A549 (cell line): Measurements from ENCODE around the gene TNFAIP3. TPM values are rescaled to one million over a fixed set of nuclear protein-coding genes. Genes with fewer than 3 reads are reported as not detected.

Experiments
- ATAC-seq, 2 experiments: fragments of 200-7000 bp in 1 of 2; fragments of >200 bp in 1 of 2; cut with Nextera tagmentation in 1 of 2; cut with Tn5 transposase in 1 of 2; 3 replicates each; pipeline versions ENCODE4 v1.8.0 to v1.9.1; 2018 to 2020; ENCODE audit warnings: mild to moderate bottlenecking in 1 of 2, moderate library complexity in 1 of 2
- CTCF ChIA-PET: fragments of 300-600 bp; sonication (Branson Sonifier 250); formaldehyde crosslinking; extraction: SDS; loops from one replicate; lab custom pipeline; 2021; ENCODE audit warnings: antibody characterized with exemption, inconsistent platforms; lab: Yijun Ruan, JAX
- POLR2A ChIA-PET: fragments of 350-600 bp; formaldehyde crosslinking; extraction: SDS; loops from one replicate; lab custom pipeline; 2021; ENCODE audit warnings: antibody characterized with exemption, inconsistent platforms; lab: Yijun Ruan, JAX
- DNase-seq, 2 experiments: peaks; one replicate each; pipeline versions ENCODE4 v3.0.0 to v3.0.0-alpha.2; 2011 to 2016; ENCODE audit warnings: low read depth in 1 of 2, low spot score in 1 of 2
- FAIRE-seq: peaks from 2 replicates; lab custom pipeline; 2011; peaks lifted over from hg19 to GRCh38; lab: Jason Lieb, UNC
- H3K27ac ChIP-seq, 2 experiments: fragments of >200 bp; sonication (Bioruptor Twin); formaldehyde crosslinking; 3 replicates each; pipeline ENCODE4 v1.5.1; 2016 to 2017
- H3K4me1 ChIP-seq: fragments of >200 bp; sonication (Bioruptor Twin); formaldehyde crosslinking; 3 replicates; pipeline ENCODE4 v1.6.1; 2016
- H3K4me2 ChIP-seq: fragments of >200 bp; sonication (Bioruptor Twin); formaldehyde crosslinking; 3 replicates; pipeline ENCODE4 v1.6.1; 2016
- H3K4me3 ChIP-seq: fragments of >200 bp; sonication (Bioruptor Twin); formaldehyde crosslinking; 3 replicates; pipeline ENCODE4 v1.5.1; 2016
- H3K9me3 ChIP-seq: fragments of >200 bp; sonication (Bioruptor Twin); formaldehyde crosslinking; 3 replicates; pipeline ENCODE4 v1.6.1; 2016
- BCL3 ChIP-seq: fragments of >200 bp; sonication (Bioruptor Twin); formaldehyde crosslinking; IDR thresholded peaks from 3 replicates; pipeline ENCODE4 v1.6.1; 2016
- CBX8 ChIP-seq: fragments of 200-600 bp; sonication (generic); IDR thresholded peaks from 2 replicates; pipeline ENCODE4 v1.6.1; 2016
- EHMT2 ChIP-seq: fragments of 200-600 bp; sonication (generic); IDR thresholded peaks from 2 replicates; pipeline ENCODE4 v1.6.1; 2016; ENCODE audit warnings: antibody characterized with exemption, low read depth, mild to moderate bottlenecking, moderate library complexity
- EP300 ChIP-seq, 2 experiments: fragments of >200 bp; sonication (Bioruptor Twin); formaldehyde crosslinking; IDR thresholded peaks; 2 replicates in 1 of 2; 3 replicates in 1 of 2; pipeline ENCODE4 v1.6.1; 2016 to 2017
- FOSL2 ChIP-seq, 2 experiments: fragments of 450-650 bp in 1 of 2; fragments of >200 bp in 1 of 2; sonication (Bioruptor Twin) in 1 of 2; formaldehyde crosslinking; IDR thresholded peaks; 2 replicates each; pipeline versions ENCODE4 v1.5.0 to v1.6.1; 2016 to 2020; ENCODE audit warnings: mild to moderate bottlenecking in 1 of 2, moderate library complexity in 1 of 2
- GATA3 ChIP-seq: IDR thresholded peaks from 2 replicates; pipeline ENCODE4 v1.6.1; 2012; ENCODE audit warnings: borderline replicate concordance
- HOXA7 ChIP-seq: fragments of 250-450 bp; sonication (Bioruptor Pico); IDR thresholded peaks from 2 replicates; pipeline ENCODE4 v1.5.0; 2020; ENCODE audit warnings: mild to moderate bottlenecking, moderate library complexity
- JUN ChIP-seq, 2 experiments: fragments of >200 bp; sonication (Bioruptor Twin); formaldehyde crosslinking; IDR thresholded peaks; 2 replicates in 1 of 2; 3 replicates in 1 of 2; pipeline ENCODE4 v1.6.1; 2016 to 2017
- KDM1A ChIP-seq: fragments of 200-600 bp; sonication (generic); IDR thresholded peaks from 2 replicates; pipeline ENCODE4 v1.6.1; 2016; ENCODE audit warnings: low read depth, mild to moderate bottlenecking
- MAZ ChIP-seq: fragments of 150-350 bp; IDR thresholded peaks from 2 replicates; pipeline ENCODE4 v1.6.1; 2014; ENCODE audit warnings: antibody characterized with exemption, low read depth, low read length, borderline replicate concordance
- NFE2L2 ChIP-seq: fragments of 150-350 bp; conservative IDR thresholded peaks from 2 replicates; pipeline ENCODE4 v1.6.1; 2014; ENCODE audit warnings: low read length
- PBX3 ChIP-seq: IDR thresholded peaks from 2 replicates; pipeline ENCODE4 v1.6.1; 2012
- PHF8 ChIP-seq: fragments of 200-600 bp; sonication (generic); IDR thresholded peaks from 2 replicates; pipeline ENCODE4 v1.6.1; 2016; ENCODE audit warnings: low read depth, mild to moderate bottlenecking, antibody characterized with exemption, moderate library complexity, borderline replicate concordance
- RAD21 ChIP-seq, 2 experiments: fragments of >200 bp in 1 of 2; sonication (Bioruptor Twin) in 1 of 2; formaldehyde crosslinking in 1 of 2; IDR thresholded peaks in 1 of 2; conservative IDR thresholded peaks in 1 of 2; 2 replicates in 1 of 2; 3 replicates in 1 of 2; pipeline ENCODE4 v1.6.1; 2012 to 2018; ENCODE audit warnings: inconsistent platforms in 1 of 2
- RARB ChIP-seq: fragments of 250-450 bp; sonication (Bioruptor Pico); IDR thresholded peaks from 2 replicates; pipeline ENCODE4 v1.8.0; 2021; ENCODE audit warnings: mild to moderate bottlenecking, moderate library complexity
- RCOR1 ChIP-seq: fragments of 150-350 bp; IDR thresholded peaks from 2 replicates; pipeline ENCODE4 v1.6.1; 2014; ENCODE audit warnings: antibody characterized with exemption, low read length, low read depth
- REST ChIP-seq: fragments of 200-600 bp; sonication (generic); IDR thresholded peaks from 2 replicates; pipeline ENCODE4 v1.6.1; 2016; ENCODE audit warnings: antibody characterized with exemption, mild to moderate bottlenecking, moderate library complexity
- RFX5 ChIP-seq: fragments of 450-650 bp; IDR thresholded peaks from 2 replicates; pipeline ENCODE4 v1.7.1; 2014; ENCODE audit warnings: antibody characterized with exemption, mild to moderate bottlenecking, moderate library complexity
- TFCP2L1 ChIP-seq: fragments of 250-450 bp; sonication (Bioruptor Pico); IDR thresholded peaks from 2 replicates; pipeline ENCODE4 v1.5.0; 2021; ENCODE audit warnings: mild to moderate bottlenecking
- USF2 ChIP-seq: fragments of 450-650 bp; IDR thresholded peaks from 2 replicates; pipeline ENCODE4 v1.6.1; 2014; ENCODE audit warnings: antibody characterized with exemption
- ZNF302 ChIP-seq: fragments of 250-450 bp; sonication (Bioruptor Pico); IDR thresholded peaks from 2 replicates; pipeline ENCODE4 v1.9.0; 2021; ENCODE audit warnings: inconsistent platforms, mild to moderate bottlenecking, moderate library complexity
- WGBS: methylation state at CpG from one replicate; pipeline ENCODE4 v1.1.6; 2017; ENCODE audit errors: missing lambda C conversion rate; 5-methylcytosine and 5-hydroxymethylcytosine counted together
- polyA plus RNA-seq, 4 experiments: library from polyadenylated mRNA; depleted of rRNA in 3 of 4; stranded (reverse); fragments of >200 nt; fragmentation: RNase III in 1 of 4; extraction: RNeasy Plus Mini Kit Qiagen cat#74134 plus additional on column Dnase treatment in 1 of 4; gene quantifications; 2 replicates in 3 of 4; 3 replicates in 1 of 4; pipeline ENCODE4 v1.2.3, GENCODE V29; 2011 to 2017
- TF ChIP-seq, protein P1 (sequence below): IDR thresholded peaks from 2 replicates; pipeline ENCODE4 v1.6.1; 2012
- TF ChIP-seq, protein P2 (sequence below): IDR thresholded peaks from 2 replicates; pipeline ENCODE4 v1.6.1; 2012; ENCODE audit warnings: low read depth, borderline replicate concordance
- TF ChIP-seq, protein P3 (sequence below): fragments of 250-450 bp; sonication (Bioruptor Pico); IDR thresholded peaks from 2 replicates; pipeline ENCODE4 v1.5.0; 2020; ENCODE audit warnings: low read depth, mild to moderate bottlenecking, moderate library complexity

Gene TNFAIP3
- polyA plus RNA-seq, 2 of the 4 experiments (the other 2 are of a cell fraction) = 2.7 to 8.5 TPM

GRCh38 chr6:137876547-137876946 lies 9.5 kb downstream of the TNFAIP3 start:
- H3K9me3 ChIP-seq = no peaks in the 10 kb centered on the region
- FAIRE-seq = no peak
- no peak overlapping the region for H3K4me3 ChIP-seq
- DNase-seq = no peak
- H3K4me1 ChIP-seq = peaks cover 21% of the 10 kb centered on the region
- no peak overlapping the region for H3K27ac ChIP-seq
- 90% methylated on average over 2 of the region's 2 CpGs for WGBS
- ATAC-seq = no peak
- ChIA-PET CTCF (interaction anchor here (1.0 to 1.5 kb wide), 3 partner anchors 9 to 68 kb away, joined by 3 to 5 read pairs (median 4); no protein-coding TSS in a partner anchor), POLR2A (no interaction called here)
- TF ChIP-seq HOXA7 (CRISPR knock-in tag) = no peak
- no peak overlapping the region for H3K4me2 ChIP-seq

GRCh38 chr6:137877113-137877512 lies 10.1 kb downstream of the TNFAIP3 start:
- TF ChIP-seq ZNF302 (CRISPR knock-in tag) = no peak
- no peak for TF ChIP-seq MAZ
- no peak for TF ChIP-seq FOSL2 (IDR thresholded peaks at IDR 0.05)
- no peak for TF ChIP-seq FOSL2 (CRISPR knock-in tag; IDR thresholded peaks at IDR 0.05)
- no peak for TF ChIP-seq RCOR1
- no peak for TF ChIP-seq JUN (IDR thresholded peaks at IDR 0.05)
- no peak for TF ChIP-seq CBX8
- no peak for TF ChIP-seq RFX5
- TF ChIP-seq KDM1A = no peak
- TF ChIP-seq, protein P1, sequence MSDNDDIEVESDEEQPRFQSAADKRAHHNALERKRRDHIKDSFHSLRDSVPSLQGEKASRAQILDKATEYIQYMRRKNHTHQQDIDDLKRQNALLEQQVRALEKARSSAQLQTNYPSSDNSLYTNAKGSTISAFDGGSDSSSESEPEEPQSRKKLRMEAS = no peak
- TF ChIP-seq RARB (CRISPR knock-in tag) = no peak
- TF ChIP-seq BCL3 = no peak
- H3K4me1 ChIP-seq = peaks cover 20% of the 10 kb centered on the region
- ATAC-seq (no peak), DNase-seq (no peak), FAIRE-seq (no peak)
- H3K4me3 ChIP-seq = no peak overlapping the region
- no peak overlapping the region for H3K4me2 ChIP-seq
- CTCF ChIA-PET = interaction anchor here (1.0 to 1.5 kb wide), 3 partner anchors 9 to 68 kb away, joined by 3 to 5 read pairs (median 4); no protein-coding TSS in a partner anchor
- H3K27ac ChIP-seq = no peak overlapping the region
- POLR2A ChIA-PET = no interaction called here
- WGBS = 92% methylated on average over 3 of the region's 3 CpGs
- H3K9me3 ChIP-seq = no peaks in the 10 kb centered on the region

DNA sequence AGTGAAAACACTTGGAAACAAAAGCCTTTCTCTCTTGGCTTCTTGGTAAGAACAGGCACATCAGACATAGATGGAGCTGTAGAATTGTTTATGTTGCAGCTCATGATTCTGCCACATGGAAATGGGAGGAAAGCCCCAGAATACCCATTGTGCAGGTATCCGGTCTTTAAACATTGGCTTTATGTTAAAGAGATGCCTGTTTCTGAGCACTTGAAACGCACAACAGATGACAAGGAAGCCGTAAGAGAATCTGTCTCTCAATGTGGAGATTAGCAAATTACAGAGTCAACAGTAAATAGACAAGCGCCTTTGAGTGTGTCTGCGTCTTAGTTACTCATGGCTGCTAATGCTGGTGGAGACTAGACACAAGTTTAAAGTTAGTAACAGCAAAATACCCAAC lies 10.5 kb downstream of the TNFAIP3 start:
- no peak for DNase-seq
- H3K9me3 ChIP-seq = no peaks in the 10 kb centered on the region

More for the DNA sequence above, 10.5 kb downstream of the TNFAIP3 start:
- WGBS = 88% methylated on average over 5 of the region's 5 CpGs
- ChIA-PET POLR2A (no interaction called here), CTCF (interaction anchor here (1.0 to 1.5 kb wide), 2 partner anchors 10 to 67 kb away, joined by 3 to 4 read pairs; no protein-coding TSS in a partner anchor)
- Histone ChIP-seq H3K4me2 (no peak overlapping the region), H3K27ac (no peak overlapping the region), H3K4me3 (no peak overlapping the region), H3K4me1 (peaks cover 15% of the 10 kb centered on the region)
- TF ChIP-seq PBX3 (no peak), MAZ (no peak), PHF8 (no peak), REST (no peak), USF2 (no peak), KDM1A (no peak), RAD21 (conservative IDR thresholded peaks at IDR 0.05 in 1 of 2, IDR thresholded peaks at IDR 0.05 in 1 of 2) (no peak), NFE2L2 (no peak), EP300 (IDR thresholded peaks at IDR 0.05) (no peak), GATA3 (no peak), RARB (CRISPR knock-in tag) (no peak), TFCP2L1 (CRISPR knock-in tag) (no peak), EHMT2 (no peak), HOXA7 (CRISPR knock-in tag) (no peak)
- TF ChIP-seq, protein P2, sequence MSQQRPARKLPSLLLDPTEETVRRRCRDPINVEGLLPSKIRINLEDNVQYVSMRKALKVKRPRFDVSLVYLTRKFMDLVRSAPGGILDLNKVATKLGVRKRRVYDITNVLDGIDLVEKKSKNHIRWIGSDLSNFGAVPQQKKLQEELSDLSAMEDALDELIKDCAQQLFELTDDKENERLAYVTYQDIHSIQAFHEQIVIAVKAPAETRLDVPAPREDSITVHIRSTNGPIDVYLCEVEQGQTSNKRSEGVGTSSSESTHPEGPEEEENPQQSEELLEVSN = no peak
- TF ChIP-seq, protein P1 = no peak
- TF ChIP-seq, protein P3, sequence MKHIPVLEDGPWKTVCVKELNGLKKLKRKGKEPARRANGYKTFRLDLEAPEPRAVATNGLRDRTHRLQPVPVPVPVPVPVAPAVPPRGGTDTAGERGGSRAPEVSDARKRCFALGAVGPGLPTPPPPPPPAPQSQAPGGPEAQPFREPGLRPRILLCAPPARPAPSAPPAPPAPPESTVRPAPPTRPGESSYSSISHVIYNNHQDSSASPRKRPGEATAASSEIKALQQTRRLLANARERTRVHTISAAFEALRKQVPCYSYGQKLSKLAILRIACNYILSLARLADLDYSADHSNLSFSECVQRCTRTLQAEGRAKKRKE (CRISPR knock-in tag) = no peak
- no peak for ATAC-seq
- no peak for FAIRE-seq
